ENCODE results near the gene GLIS2.
"Not testable (repeated sequence)": the region's sequence is repeated elsewhere in the genome, so short reads cannot be mapped to it uniquely, and the experiment has no call there.

Gene GLIS2

GRCh38 chr16:4337540-4338088 lies 21.7 kb downstream of the GLIS2 start:
- DNase-seq = no peak

DNA sequence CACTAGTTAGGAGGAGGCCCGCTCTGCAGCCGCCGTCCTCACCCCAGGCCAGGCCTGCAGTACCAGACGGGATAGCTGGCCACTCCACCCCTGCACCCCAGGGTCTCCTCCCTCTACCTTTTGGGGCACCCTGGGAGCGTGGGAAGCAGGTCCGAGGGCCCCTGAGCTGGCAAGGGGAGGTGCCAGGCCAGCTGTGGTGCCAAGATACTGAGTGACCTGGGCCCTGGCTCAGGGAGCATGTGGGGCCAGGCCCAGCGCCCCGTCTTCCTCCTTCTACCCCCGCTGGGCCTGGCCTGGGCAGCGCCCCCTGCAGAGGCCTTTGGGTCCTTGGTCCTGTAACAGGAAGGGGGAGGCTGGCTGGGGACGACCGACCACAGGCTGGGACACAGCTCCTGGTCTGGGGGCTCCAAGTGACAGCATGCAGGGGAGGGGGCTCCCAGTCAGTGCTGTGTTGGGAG lies 22.3 kb downstream of the GLIS2 start:
- no peak for DNase-seq

DNA sequence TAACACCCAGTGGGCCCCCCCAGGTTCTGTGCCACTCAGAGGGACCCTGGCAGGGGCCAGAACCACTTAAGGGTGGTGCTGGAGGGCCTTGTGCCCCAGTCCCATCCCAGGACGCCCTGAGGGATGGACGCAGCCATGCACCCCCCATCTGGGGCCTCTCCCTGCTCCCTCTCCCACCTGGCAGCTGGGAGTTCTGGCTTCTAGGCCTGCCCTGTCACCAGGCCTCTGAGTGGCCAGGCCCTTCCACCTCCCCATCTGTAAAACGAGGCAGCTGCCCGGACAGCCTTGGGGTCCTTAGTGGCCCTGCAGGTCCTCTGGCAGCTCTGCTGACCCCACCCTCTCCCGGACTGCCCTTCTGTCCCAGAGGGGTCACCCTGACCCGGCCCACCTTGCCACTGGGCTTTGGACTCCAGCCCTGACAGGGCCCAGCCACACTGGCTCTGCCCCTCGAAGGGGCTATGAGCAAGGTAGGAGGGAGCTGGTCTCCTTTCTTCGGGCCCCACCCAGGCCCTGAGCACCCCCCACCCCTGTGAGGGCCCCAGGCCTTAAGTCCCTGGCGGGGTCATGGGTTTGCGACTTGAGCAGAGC lies 22.9 kb downstream of the GLIS2 start:
- DNase-seq = no peak

GRCh38 chr16:4339455-4339854 lies 23.6 kb downstream of the GLIS2 start:
- DNase-seq = no peak

GRCh38 chr16:4339909-4340308 lies 24.0 kb downstream of the GLIS2 start:
- peak; percentile 78 for DNase-seq

- DNase-seq = no peak
Observed at GRCh38 chr16:4340443-4340842, 24.6 kb downstream of the GLIS2 start.

GRCh38 chr16:4341250-4341649 lies 25.4 kb downstream of the GLIS2 start:
- DNase-seq = no peak

- DNase-seq = no peak
Observed at GRCh38 chr16:4342866-4343744, 27.2 kb downstream of the GLIS2 start.

GRCh38 chr16:4344300-4344982 lies 28.6 kb downstream of the GLIS2 start:
- not testable (repeated sequence) for DNase-seq

GRCh38 chr16:4344983-4345835 lies 29.3 kb downstream of the GLIS2 start:
- DNase-seq = no peak

DNA sequence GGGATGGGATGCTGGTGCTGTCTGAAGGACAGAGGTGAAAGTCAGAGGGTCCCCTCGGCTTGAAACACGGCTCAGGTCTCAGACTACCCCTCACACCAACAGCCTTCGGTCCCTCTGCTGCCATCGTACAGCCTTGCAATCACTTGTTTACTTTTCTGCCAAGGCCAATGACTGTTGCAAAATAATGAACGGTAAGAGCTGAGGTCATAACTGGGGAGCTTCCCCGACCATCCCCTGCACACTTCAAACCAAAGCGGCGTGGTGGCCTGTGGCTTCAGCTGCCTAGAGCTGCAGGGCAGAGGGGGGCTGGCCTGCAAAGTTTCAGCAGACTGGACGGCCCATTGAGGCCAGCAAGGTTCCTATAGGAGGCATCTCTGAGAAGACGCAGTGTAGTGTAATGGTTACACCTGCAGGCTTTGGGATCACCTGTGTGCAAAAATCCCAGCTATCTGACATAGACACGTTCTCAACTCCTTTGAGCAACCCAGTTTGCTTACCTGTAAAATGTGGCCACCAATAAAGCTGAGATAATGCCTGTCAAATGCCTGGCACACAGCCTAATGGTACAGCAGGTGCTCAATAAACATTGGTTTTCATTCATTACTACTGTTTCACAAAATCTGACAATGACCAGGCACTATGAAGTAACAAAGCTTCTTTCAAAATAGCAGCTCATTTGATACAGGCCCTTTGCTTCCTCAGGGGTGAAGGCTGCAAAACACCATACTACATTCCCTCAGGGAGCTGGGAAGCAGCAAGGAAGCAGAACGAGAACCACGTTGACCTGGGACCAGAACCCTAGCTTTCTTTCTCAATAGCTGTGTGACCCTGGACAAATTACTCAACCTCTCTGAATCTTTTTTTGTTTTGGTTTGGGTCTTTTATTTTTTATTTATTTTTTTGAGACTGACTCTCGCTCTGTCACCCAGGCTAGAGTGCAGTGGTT lies 30.2 kb downstream of the GLIS2 start:
- no peak for DNase-seq

DNA sequence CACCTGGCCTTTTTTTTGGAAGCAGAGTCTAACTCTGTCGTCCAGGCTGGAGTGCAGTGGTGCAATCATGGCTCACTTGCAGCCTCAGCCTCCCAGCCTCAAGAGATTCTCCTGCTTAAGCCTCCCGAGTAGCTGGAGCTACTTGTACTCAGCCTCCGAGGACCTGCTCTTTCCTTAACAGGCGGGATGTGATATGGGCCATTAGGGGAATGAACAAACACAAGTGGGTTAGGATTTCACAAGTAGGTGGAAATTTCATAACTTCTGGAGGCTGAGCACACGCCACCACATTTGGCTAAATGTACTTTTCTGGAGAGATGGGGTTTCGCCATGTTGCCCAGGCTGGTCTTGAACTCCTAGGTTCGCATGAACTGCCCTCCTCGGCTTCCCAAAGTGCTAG lies 31.1 kb downstream of the GLIS2 start:
- no peak for DNase-seq

DNA sequence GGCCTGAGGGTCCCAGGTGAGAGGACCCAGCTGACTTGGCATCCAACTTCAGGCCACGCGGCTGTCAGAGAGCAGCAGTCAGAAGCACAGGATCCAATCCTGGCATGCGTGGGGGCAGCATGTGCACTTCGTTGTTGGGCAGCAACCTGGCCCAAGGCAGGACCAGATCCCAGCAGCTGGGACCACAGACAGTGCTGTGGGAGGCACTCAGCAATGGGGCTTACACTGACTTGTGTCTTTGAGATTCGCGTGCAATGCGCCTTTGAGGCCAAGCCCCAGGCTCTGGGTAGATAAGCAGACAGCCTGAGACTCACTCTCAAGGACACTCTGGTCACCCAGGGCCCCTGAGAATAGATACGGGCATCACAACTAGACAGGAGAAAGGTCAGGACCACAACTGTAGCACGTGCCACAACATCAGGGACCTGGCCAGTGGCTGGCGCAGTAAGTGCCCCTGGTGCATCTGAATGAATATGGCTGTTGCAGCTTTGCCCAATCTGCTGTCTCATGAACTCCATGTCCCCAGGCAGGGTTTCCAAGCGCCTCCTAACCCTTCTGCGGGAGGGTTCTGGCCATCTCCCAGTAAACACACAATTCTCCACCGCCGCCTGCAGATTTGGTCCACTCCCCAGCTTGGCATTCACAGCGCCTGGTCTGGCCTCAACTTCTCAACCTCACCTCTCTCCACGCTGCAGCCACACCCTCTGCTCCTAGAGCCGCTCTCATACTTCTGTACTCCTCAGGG lies 32.1 kb downstream of the GLIS2 start:
- no peak for DNase-seq

- no peak for DNase-seq
Observed at GRCh38 chr16:4349332-4349731, 33.5 kb downstream of the GLIS2 start.

DNA sequence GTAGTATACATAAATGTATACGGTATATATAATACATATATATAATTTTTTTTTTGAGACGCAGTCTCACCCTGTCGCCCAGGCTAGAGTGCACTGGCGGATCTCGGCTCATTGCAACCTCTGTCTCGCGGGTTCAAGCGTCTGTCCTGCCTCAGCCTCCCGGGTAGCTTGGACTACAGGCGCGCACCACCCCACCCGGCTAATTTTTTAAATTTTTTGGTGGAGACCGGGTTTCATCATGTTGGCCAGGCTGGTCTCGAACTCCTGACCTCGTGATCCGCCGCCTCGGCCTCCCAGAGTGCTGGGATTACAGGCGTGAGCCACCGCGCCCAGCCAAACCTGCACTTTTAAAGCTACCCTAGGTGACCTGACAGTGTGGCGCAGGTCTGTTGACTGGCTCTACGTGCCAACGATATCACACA lies 34.5 kb downstream of the GLIS2 start:
- DNase-seq = no peak

GRCh38 chr16:4350787-4351659 lies 35.2 kb downstream of the GLIS2 start, which contains the start of gene PAM16:
TSS of gene PAM16 (minus strand) at chr16:4351321. CDS start at chr16:4351234, 87 bp downstream.
- peak; percentile 98 for DNase-seq

- DNase-seq = no peak
Observed at GRCh38 chr16:4351880-4352279, 36.0 kb downstream of the GLIS2 start.

- no peak for DNase-seq
Observed at GRCh38 chr16:4352843-4353242, 37.0 kb downstream of the GLIS2 start.

DNA sequence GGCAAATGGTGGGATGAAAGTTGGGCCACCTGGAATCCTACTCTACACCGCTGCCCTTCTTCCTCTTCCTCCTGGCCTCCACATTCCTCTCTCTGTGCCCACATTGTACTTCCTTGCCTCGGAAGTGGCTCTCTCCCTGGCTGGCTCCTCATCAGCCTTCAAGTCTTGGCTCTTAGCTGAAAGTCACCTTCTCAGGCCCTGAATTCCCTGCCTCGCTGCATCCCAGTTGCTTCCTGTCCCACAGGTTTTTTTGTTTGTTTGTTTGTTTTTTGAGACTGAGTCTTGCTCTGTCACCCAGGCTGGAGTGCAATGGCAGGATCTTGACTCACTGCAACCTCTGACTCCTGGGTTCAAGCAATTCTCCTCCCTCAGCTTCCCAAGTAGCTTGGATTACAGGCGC lies 37.8 kb downstream of the GLIS2 start:
- no peak for DNase-seq
